H1 (cell line): ENCODE results near the gene ITPK1. TPM values are rescaled to one million over a fixed set of nuclear protein-coding genes. Genes with fewer than 3 reads are reported as not detected.

ENCODE experiments used
- CTCF ChIA-PET: fragments of 300-600 bp; sonication (Branson Sonifier 250); formaldehyde crosslinking; loops from one replicate; lab custom pipeline; 2021; ENCODE audit not compliant: partially characterized antibody; lab: Charles Lee
- POLR2A ChIA-PET: fragments of 300-600 bp; sonication (Branson Sonifier 250); formaldehyde crosslinking; loops from one replicate; lab custom pipeline; 2021; ENCODE audit warnings: inconsistent platforms; ENCODE audit not compliant: partially characterized antibody; lab: Charles Lee
- DNase-seq, 2 experiments: peaks; one replicate each; pipeline versions ENCODE4 v3.0.0 to v3.0.0-alpha.2; 2010 to 2022; ENCODE audit warnings: low spot score in 2 of 2, low read depth in 1 of 2, mixed read lengths in 1 of 2
- FAIRE-seq: peaks from 2 replicates; lab custom pipeline; 2011; peaks lifted over from hg19 to GRCh38; lab: Jason Lieb, UNC
- H2AFZ ChIP-seq: 2 replicates; pipeline ENCODE4 v1.8.1; 2012; ENCODE audit warnings: low read length, inconsistent platforms
- H2AK5ac ChIP-seq: 2 replicates; pipeline ENCODE4 v1.6.1; 2013; ENCODE audit warnings: low read depth, low read length
- H2BK120ac ChIP-seq: replicated peaks from 2 replicates; pipeline ENCODE3; 2013; ENCODE audit warnings: low read depth, low read length, inconsistent platforms
- H2BK12ac ChIP-seq: 2 replicates; pipeline ENCODE4 v1.6.1; 2013; ENCODE audit warnings: low read depth, low read length
- H2BK15ac ChIP-seq: 2 replicates; pipeline ENCODE4 v1.6.1; 2013; ENCODE audit warnings: low read length
- H2BK20ac ChIP-seq: 2 replicates; pipeline ENCODE4 v1.6.1; 2013; ENCODE audit warnings: low read length
- H2BK5ac ChIP-seq: 2 replicates; pipeline ENCODE4 v1.6.1; 2013; ENCODE audit warnings: low read depth, low read length
- H3K14ac ChIP-seq: 2 replicates; pipeline ENCODE4 v1.6.1; 2013; ENCODE audit warnings: inconsistent platforms; ENCODE audit not compliant: insufficient read length
- H3K18ac ChIP-seq: 2 replicates; pipeline ENCODE4 v1.6.1; 2013; ENCODE audit warnings: low read length; ENCODE audit errors: extremely low read depth
- H3K23ac ChIP-seq: 2 replicates; pipeline ENCODE4 v1.6.1; 2013; ENCODE audit warnings: inconsistent platforms; ENCODE audit not compliant: insufficient read length
- H3K23me2 ChIP-seq: 2 replicates; pipeline ENCODE4 v1.6.1; 2013; ENCODE audit warnings: low read depth, low read length
- H3K27ac ChIP-seq: 2 replicates; pipeline ENCODE4 v1.6.1; 2011; ENCODE audit warnings: low read depth, low read length, inconsistent platforms
- H3K27me3 ChIP-seq, 4 experiments: replicated peaks in 1 of 4; 1 replicate in 1 of 4; 2 replicates in 3 of 4; pipeline versions ENCODE4 v1.6.1 to v1.8.1; 2011 to 2013; ENCODE audit warnings: low read length in 3 of 4, mild to moderate bottlenecking in 3 of 4, inconsistent platforms in 2 of 4, mixed read lengths in 2 of 4, moderate library complexity in 1 of 4; ENCODE audit not compliant: control insufficient read depth in 3 of 4, insufficient read depth in 3 of 4; ENCODE audit errors: extremely low read depth in 1 of 4
- H3K36me3 ChIP-seq, 4 experiments: 2 replicates each; pipeline versions ENCODE4 v1.6.1 to v1.8.1; 2011 to 2013; ENCODE audit warnings: mild to moderate bottlenecking in 4 of 4, low read length in 3 of 4, moderate library complexity in 2 of 4, control low read depth in 1 of 4, inconsistent platforms in 1 of 4; ENCODE audit not compliant: insufficient read depth in 4 of 4, control insufficient read depth in 2 of 4
- H3K4ac ChIP-seq: replicated peaks from 2 replicates; pipeline ENCODE3; 2013; ENCODE audit warnings: low read length, low read depth, mixed read lengths, inconsistent platforms; ENCODE audit not compliant: insufficient read length
- H3K4me1 ChIP-seq, 4 experiments: replicated peaks in 1 of 4; 1 replicate in 1 of 4; 2 replicates in 3 of 4; pipeline versions ENCODE4 v1.6.1 to v1.8.1; 2011 to 2013; ENCODE audit warnings: low read length in 3 of 4, inconsistent platforms in 2 of 4, mixed read lengths in 1 of 4; ENCODE audit not compliant: insufficient read depth in 4 of 4, control insufficient read depth in 3 of 4
- H3K4me2 ChIP-seq, 2 experiments: 2 replicates each; pipeline versions ENCODE4 v1.6.1 to v1.8.1; 2011 to 2013; ENCODE audit warnings: low read depth in 2 of 2, low read length in 2 of 2, control low read depth in 1 of 2, inconsistent platforms in 1 of 2, mild to moderate bottlenecking in 1 of 2; ENCODE audit not compliant: insufficient read depth in 1 of 2
- H3K4me3 ChIP-seq, 4 experiments: fragments of 200-600, 300-600 bp in 1 of 4; sonication (generic), shearing (Covaris generic), sonication (Bioruptor Twin) in 1 of 4; 2 replicates each; pipeline versions ENCODE4 v1.5.1 to v1.8.1; 2011 to 2016; ENCODE audit warnings: low read length in 4 of 4, low read depth in 3 of 4, control low read depth in 2 of 4, inconsistent platforms in 2 of 4, mild to moderate bottlenecking in 2 of 4, mixed read lengths in 1 of 4, moderate library complexity in 1 of 4; ENCODE audit not compliant: insufficient read depth in 2 of 4; ENCODE audit errors: extremely low read depth in 1 of 4
- H3K56ac ChIP-seq: replicated peaks from 2 replicates; pipeline ENCODE3; 2013; ENCODE audit warnings: low read depth, mild to moderate bottlenecking, mixed read lengths, low read length, inconsistent platforms; ENCODE audit not compliant: insufficient read length
- H3K79me1 ChIP-seq: 2 replicates; pipeline ENCODE4 v1.6.1; 2013; ENCODE audit warnings: low read depth, low read length, control low read depth
- H3K79me2 ChIP-seq, 2 experiments: 2 replicates each; pipeline versions ENCODE4 v1.6.1 to v1.8.1; 2012 to 2013; ENCODE audit warnings: low read length in 2 of 2, mild to moderate bottlenecking in 2 of 2, inconsistent platforms in 1 of 2; ENCODE audit not compliant: insufficient read depth in 2 of 2, control insufficient read depth in 1 of 2
- H3K9ac ChIP-seq, 4 experiments: replicated peaks in 1 of 4; 1 replicate in 1 of 4; 2 replicates in 3 of 4; pipeline versions ENCODE4 v1.6.1 to v1.8.1; 2011 to 2013; ENCODE audit warnings: low read depth in 3 of 4, low read length in 3 of 4, control low read depth in 2 of 4, mild to moderate bottlenecking in 2 of 4, moderate library complexity in 2 of 4, inconsistent platforms in 1 of 4; ENCODE audit errors: extremely low read depth in 1 of 4
- H3K9me3 ChIP-seq, 2 experiments: 2 replicates each; pipeline versions ENCODE4 v1.6.1 to v1.8.1; 2012 to 2013; ENCODE audit warnings: mild to moderate bottlenecking in 2 of 2, moderate library complexity in 2 of 2, control low read depth in 1 of 2, inconsistent platforms in 1 of 2, low read depth in 1 of 2, low read length in 1 of 2, mixed read lengths in 1 of 2; ENCODE audit not compliant: insufficient read depth in 2 of 2
- H4K20me1 ChIP-seq, 2 experiments: replicated peaks in 1 of 2; 2 replicates each; pipeline versions ENCODE3 to v1.8.1; 2011 to 2013; ENCODE audit warnings: inconsistent platforms in 2 of 2, low read length in 2 of 2, mild to moderate bottlenecking in 1 of 2; ENCODE audit not compliant: insufficient read depth in 2 of 2, control insufficient read depth in 1 of 2
- H4K5ac ChIP-seq: 2 replicates; pipeline ENCODE4 v1.6.1; 2013; ENCODE audit warnings: low read length, low read depth, mixed read lengths, inconsistent platforms; ENCODE audit not compliant: insufficient read length
- H4K8ac ChIP-seq: 2 replicates; pipeline ENCODE4 v1.8.0; 2013; ENCODE audit warnings: mild to moderate bottlenecking, moderate library complexity, low read length, inconsistent platforms; ENCODE audit not compliant: insufficient read depth; ENCODE audit errors: extremely low read depth
- H4K91ac ChIP-seq: replicated peaks from 2 replicates; pipeline ENCODE3; 2013; ENCODE audit warnings: low read length, mixed read lengths, inconsistent platforms; ENCODE audit not compliant: insufficient read length
- CHD1 ChIP-seq: IDR thresholded peaks from 2 replicates; pipeline ENCODE4 v1.6.1; 2012; ENCODE audit warnings: low read depth, low read length, improper control_type of control experiment
- CHD2 ChIP-seq: IDR thresholded peaks from 2 replicates; pipeline ENCODE4 v1.6.1; 2012; ENCODE audit warnings: low read length, improper control_type of control experiment
- CREB1 ChIP-seq: IDR thresholded peaks from 2 replicates; pipeline ENCODE4 v1.6.1; 2012; ENCODE audit warnings: inconsistent platforms
- CTBP2 ChIP-seq: IDR thresholded peaks from 2 replicates; pipeline ENCODE4 v1.7.0; 2011; ENCODE audit warnings: borderline replicate concordance, mild to moderate bottlenecking, moderate library complexity, mixed read lengths, low read length; ENCODE audit not compliant: insufficient read depth, insufficient read length
- GABPA ChIP-seq: IDR thresholded peaks from 2 replicates; pipeline ENCODE4 v1.6.1; 2011; ENCODE audit warnings: mild to moderate bottlenecking, low read length, moderate library complexity, borderline replicate concordance; ENCODE audit not compliant: insufficient read depth
- HDAC2 ChIP-seq, 2 experiments: fragments of 300-600 bp in 1 of 2; sonication (generic) in 1 of 2; IDR thresholded peaks; 2 replicates each; pipeline ENCODE4 v1.6.1; 2011 to 2012; ENCODE audit warnings: low read depth in 2 of 2, low read length in 2 of 2, mild to moderate bottlenecking in 2 of 2, moderate library complexity in 2 of 2, borderline replicate concordance in 1 of 2, inconsistent platforms in 1 of 2
- NANOG ChIP-seq: IDR thresholded peaks from 2 replicates; pipeline ENCODE4 v1.6.1; 2011; ENCODE audit warnings: low read length, low read depth, mild to moderate bottlenecking, inconsistent platforms; ENCODE audit not compliant: insufficient read depth, poor library complexity, severe bottlenecking
- RNF2 ChIP-seq: fragments of 200-900, 300-1000 bp; sonication (generic); IDR thresholded peaks from 2 replicates; pipeline ENCODE4 v1.7.1; 2016; ENCODE audit warnings: borderline replicate concordance, low read depth, mild to moderate bottlenecking, antibody characterized with exemption, low read length; ENCODE audit not compliant: poor library complexity, severe bottlenecking; ENCODE audit errors: missing control alignments
- SIX5 ChIP-seq: IDR thresholded peaks from 2 replicates; pipeline ENCODE4 v1.6.1; 2011; ENCODE audit warnings: mild to moderate bottlenecking, low read depth, low read length
- SUZ12 ChIP-seq: fragments of 200-600 bp; sonication (generic); IDR thresholded peaks from 2 replicates; pipeline ENCODE4 v1.6.1; 2012; ENCODE audit warnings: mild to moderate bottlenecking, inconsistent platforms, low read length, moderate library complexity, mixed read lengths
- YY1 ChIP-seq: IDR thresholded peaks from 2 replicates; pipeline ENCODE4 v1.6.1; 2011; ENCODE audit warnings: low read depth, mild to moderate bottlenecking, low read length
- WGBS, 2 experiments: shearing (Covaris generic) in 1 of 2; methylation state at CpG; one replicate each; pipeline versions ENCODE4 v1.1.6 to v1.1.7; 2013 to 2015; ENCODE audit warnings: low lambda C conversion rate in 2 of 2, mixed read lengths in 2 of 2, inconsistent platforms in 1 of 2, low coverage in 1 of 2, missing lambda C conversion rate in 1 of 2; ENCODE audit not compliant: insufficient replicate concordance in 2 of 2, insufficient coverage in 1 of 2, insufficient read length in 1 of 2; ENCODE audit errors: extremely low coverage in 1 of 2, missing lambda C conversion rate in 1 of 2; 5-methylcytosine and 5-hydroxymethylcytosine counted together
- polyA plus RNA-seq, 7 experiments: library from polyadenylated mRNA; depleted of rRNA in 3 of 7; stranded (reverse) in 5 of 7; unstranded in 2 of 7; fragments of >200 nt in 5 of 7; fragments of 200-250 nt in 2 of 7; gene quantifications; 1 replicate in 5 of 7; 2 replicates in 1 of 7; 4 replicates in 1 of 7; pipeline versions ENCODE4 v1.2.1 to v1.2.3, GENCODE V29; 2011 to 2013; ENCODE audit warnings: missing spikeins in 2 of 7, mixed read lengths in 2 of 7
- total RNA-seq: library from RNA; stranded (reverse); fragmentation: NEBNext Ultra II Directional; extraction: Animal tissue kit (Norgen Biotek cat#: 25700); gene quantifications from 2 replicates; pipeline ENCODE4 v1.2.1, GENCODE V29; 2021
- TF ChIP-seq, protein P1 (sequence below): IDR thresholded peaks from 2 replicates; pipeline ENCODE4 v1.6.1; 2012; ENCODE audit warnings: inconsistent platforms

Gene ITPK1
- total and polyA plus RNA-seq, 2 of the 8 experiments (the other 6 are each of a cell fraction or from before 2014, with no cell fraction given), result 108 to 143 TPM

DNA sequence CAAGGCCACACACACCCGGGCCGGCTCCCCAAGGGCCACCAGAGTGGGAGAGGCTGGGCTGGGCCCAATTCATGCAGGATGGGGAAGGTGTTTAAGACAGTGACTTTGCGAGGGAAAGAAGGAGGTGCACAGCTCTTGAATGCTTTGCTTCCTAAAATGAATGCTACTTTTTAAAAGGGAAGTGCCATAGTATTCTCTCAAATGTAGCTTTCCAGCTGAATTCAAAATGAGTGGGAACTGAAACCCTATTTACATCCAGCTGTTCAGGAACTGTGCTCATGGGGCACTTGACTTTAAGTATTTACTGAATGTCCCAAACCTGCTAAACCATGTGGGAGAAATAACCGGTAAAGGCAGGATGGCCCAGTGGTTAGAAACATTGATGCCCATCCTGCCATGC is 7.6 kb downstream of the ITPK1 start:
- Histone ChIP-seq H2BK5ac (no peak overlapping the region), H2BK120ac (no peak overlapping the region), H3K27me3 (no peaks in the 10 kb centered on the region), H3K14ac (no peak overlapping the region), H3K56ac (no peak overlapping the region), H4K20me1 (peaks cover 16 to 26% of the 10 kb centered on the region in 2 experiments), H3K79me2 (peaks cover 14 to 98% of the 10 kb centered on the region in 2 experiments; a peak in 3 of 4 replicates), H3K9me3 (no peaks in the 10 kb centered on the region), H2BK12ac (no peak overlapping the region), H3K23me2 (no peaks in the 10 kb centered on the region), H3K9ac (no peak overlapping the region), H2BK15ac (no peak overlapping the region), H4K91ac (no peak overlapping the region), H3K18ac (no peak overlapping the region), H2AK5ac (no peak overlapping the region), H3K23ac (no peak overlapping the region), H3K4me1 (peaks cover 9 to 16% (median 14%) of the 10 kb centered on the region in 4 experiments), H3K27ac (no peak overlapping the region), H3K36me3 (no peaks in the 10 kb centered on the region), H2BK20ac (no peak overlapping the region), H3K4ac (no peak overlapping the region), H3K79me1 (peaks cover 22% of the 10 kb centered on the region), H3K4me2 (no peak overlapping the region), H3K4me3 (no peak overlapping the region), H4K5ac (no peak overlapping the region), H4K8ac (no peak overlapping the region), H2AFZ (no peak overlapping the region)
- WGBS, 2 experiments, result 84% methylated on average over 4 of the region's 4 CpGs; no CpG with 5 or more reads in 1 of the 2 experiments
- ChIA-PET POLR2A (no interaction called here), CTCF (interaction anchor here (0.9 to 7.7 kb wide), 11 partner anchors 8 to 156 kb away, joined by 3 to 78 read pairs (median 4); partner anchors contain the start of genes GON7 and UBR7)
- TF ChIP-seq, protein P1, sequence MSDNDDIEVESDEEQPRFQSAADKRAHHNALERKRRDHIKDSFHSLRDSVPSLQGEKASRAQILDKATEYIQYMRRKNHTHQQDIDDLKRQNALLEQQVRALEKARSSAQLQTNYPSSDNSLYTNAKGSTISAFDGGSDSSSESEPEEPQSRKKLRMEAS, result no peak
- TF ChIP-seq CHD1 (no peak), YY1 (no peak), SIX5 (no peak), GABPA (no peak), CREB1 (no peak), CHD2 (no peak), NANOG (no peak), CTBP2 (no peak), HDAC2 (IDR thresholded peaks at IDR 0.05; ENCODE audit: borderline replicate concordance in 1 of 2, low read depth in 2 of 2, low read length in 2 of 2) (no peak), SUZ12 (no peak), RNF2 (no peak)
- FAIRE-seq (no peak), DNase-seq (no peak)
